Activated CD8-positive, alpha-beta memory T cell treated with anti-CD3 and anti-CD28 coated beads, Interleukin-2, amount 50 U/mL, for 4 hours (primary cell): ENCODE measurements around the gene CD276.

Source experiments
- DNase-seq: peaks from one replicate; pipeline ENCODE4 v3.0.0-alpha.2; 2020

CD276 gene

DNA sequence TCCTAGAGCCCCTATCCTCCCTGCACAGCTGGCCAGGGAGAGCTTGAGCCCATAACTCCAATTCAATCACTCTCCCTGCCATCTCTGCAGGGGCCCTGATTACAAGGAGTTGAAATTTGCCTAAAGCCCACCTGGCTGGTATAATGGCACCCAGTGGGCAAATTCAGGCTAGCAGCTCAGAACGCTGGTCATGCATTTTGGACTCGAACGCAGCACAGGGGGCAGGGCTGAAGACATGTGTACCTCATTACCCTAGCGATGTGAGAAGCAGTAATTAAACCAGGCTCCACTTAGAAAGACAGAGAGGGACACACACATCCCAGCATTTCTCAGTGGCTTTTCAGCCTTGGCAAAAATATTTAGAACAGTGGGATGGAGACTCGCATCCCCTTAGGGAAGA lies 65.8 kb downstream of the CD276 start:
- DNase-seq: no peak

DNA sequence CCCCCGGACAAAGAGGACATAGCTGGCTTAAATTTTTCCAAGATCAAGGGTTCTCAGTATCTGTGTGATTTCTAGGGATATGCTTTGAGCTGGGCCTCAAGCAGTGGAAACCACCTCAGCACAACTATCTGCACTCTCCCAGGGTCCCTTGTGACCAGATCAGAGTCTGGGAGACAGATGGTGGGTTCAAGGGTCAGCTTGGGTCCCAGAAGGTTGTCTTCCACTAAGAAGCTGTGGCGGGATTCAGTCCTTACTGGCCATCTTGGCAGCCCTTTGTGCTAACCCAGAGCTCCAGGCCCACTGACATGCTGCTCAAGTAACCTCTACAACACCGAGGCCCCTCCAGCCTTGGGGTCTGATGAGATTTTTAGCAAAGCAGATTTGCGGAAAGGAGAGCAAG lies 66.3 kb downstream of the CD276 start:
- DNase-seq: no peak

DNA sequence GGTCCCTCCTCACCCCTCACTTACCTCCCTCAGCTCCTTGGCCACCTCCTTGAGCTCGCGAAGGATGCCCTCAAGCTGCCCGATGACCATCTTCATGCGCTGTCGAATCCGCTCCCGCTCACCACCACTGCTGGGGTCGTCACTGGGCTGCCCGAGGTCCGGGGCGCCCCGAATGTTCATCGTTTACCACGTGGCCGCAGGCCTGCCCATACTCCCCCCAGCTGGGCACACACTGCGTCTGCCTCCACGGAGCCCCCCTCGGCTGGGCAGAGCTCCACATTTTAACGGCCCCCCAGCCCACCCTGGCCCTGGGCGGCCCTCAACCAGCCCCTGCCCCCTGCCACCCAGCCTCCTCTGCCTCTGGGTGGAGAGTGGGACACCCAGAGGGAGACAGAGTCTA lies 66.8 kb downstream of the CD276 start:
- DNase-seq: no peak

DNA sequence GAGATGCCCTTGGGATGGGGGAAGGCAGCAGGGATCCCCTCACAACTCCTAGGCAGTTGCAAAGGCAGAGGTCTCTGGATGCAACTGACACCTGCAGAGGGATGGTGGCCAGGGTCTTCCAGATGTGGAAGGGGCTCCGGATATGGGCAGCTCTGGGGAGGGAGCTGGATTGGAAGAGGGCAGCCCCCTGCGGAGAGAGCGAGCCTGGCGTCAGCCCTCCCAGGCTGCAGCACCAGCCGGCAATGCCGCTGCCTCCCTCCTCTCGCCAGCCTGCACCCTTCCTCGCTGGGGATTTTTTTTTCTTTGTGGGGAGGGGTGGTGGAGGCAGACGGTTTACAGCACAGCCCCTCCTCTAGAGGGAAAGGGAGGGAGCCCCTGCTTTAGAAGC lies 67.3 kb downstream of the CD276 start:
- no peak for DNase-seq

DNA sequence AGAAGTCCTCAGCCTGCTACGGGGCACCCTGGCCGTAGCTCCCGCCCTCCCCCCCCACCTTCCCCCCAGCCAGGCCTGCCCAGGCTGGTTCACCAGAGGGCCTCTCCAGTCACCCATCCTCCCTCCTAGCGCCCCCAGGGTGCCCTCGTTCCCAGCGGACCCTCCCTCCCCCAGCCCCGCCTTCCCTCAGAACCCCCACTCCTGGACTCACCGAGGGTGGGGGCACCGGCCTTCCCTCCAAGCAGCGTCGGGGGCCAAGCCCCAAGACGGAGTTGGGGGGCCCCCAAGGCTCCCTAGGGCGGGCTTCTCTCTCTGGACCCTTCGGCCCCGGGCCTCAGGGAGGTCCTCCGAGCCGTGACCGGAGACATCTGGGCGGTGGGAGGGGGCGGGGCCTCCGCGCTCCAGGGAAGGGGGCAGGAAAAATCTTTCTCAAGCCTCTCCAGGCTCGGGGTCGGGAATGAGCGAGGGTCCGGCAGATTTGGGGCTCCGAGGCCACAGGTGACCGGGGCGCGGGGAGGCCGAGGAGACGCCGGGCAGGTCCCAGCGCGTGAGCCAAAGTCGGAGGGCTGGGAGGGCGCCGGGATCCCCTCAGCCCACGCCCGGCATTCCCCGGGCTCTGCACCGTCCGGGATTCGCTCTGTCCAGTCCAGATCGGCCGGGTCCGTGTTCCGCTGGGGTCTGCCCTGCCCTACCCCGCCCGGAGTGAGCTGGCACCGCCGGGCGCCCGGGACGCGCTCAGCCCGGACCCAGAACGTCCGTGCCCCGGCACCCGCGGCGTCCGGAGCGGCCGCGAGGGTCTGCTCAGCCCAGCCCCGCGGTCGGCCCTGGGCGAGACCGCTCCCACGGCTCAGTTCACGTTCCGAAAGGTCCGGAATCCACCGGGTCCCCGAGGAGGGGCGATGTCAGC lies 68.0 kb downstream of the CD276 start:
- no peak for DNase-seq

DNA sequence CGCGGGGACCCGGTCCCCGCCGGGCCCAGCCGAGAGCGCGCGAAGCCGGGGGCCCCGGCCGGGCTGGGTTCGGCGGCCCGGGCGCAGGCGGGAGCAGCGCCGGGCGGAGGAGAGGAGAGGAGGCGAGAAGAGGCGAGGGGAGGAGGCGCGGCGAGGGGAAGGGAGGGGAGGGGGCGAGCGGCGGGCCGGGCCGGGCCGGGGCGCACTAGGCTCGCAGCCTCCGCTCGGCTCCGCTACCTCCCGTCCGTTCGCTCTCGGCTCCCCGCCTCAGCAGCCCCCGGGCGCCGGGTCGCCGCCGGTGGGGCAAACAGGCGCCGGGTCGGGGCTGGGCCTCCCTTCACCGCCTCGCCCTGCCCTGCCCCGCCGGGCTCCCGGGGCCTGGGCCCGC lies 68.6 kb downstream of the CD276 start:
- DNase-seq: no peak

DNA sequence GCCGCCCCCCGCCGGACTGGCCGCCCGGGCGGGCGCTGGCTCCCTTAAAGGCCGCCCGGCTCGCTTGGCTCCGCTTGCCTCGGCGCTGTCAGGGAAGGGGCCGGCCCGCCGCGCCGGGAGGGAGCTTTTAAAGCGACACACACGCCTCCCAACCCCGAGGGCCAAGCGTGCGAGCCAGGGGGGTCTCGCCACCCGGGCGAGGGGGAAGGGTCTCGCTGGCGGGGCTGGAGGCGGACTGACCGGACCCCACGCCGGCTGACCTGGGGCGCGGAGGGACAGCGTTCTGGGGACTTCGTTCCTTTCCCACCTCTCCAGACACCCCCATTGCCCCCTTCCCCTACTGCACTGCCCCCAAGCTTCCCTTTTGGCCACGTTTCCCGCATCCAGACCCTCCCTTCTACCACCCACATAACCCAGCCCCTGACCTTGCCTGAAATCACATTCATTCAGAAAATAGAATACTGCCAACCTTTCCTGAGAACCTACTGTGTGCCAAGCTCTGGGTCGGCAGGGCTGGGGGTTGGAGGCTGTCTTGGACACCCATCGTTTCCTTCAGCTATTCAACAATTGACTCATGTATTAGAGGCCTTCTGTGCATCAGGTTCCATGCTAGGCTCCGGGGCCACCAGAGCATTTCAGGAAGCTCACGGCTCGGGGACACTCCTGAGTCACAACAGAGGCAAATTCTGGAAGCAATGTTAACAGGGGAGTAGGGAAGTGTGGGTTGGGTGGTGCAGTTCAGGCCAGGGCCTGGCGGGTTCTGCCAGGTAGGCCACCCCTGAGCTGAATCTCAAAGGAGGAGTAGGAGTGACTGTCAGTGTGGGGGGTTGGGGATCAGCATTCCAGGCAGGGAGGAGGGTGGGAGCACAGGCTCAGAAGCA lies 69.3 kb downstream of the CD276 start, which contains the start of gene INSYN1:
INSYN1 (minus strand) TSS at position 102 of the 881 bp plus-strand sequence. CDS start 2,221 bp downstream, outside the sequence.
- DNase-seq: no peak

DNA sequence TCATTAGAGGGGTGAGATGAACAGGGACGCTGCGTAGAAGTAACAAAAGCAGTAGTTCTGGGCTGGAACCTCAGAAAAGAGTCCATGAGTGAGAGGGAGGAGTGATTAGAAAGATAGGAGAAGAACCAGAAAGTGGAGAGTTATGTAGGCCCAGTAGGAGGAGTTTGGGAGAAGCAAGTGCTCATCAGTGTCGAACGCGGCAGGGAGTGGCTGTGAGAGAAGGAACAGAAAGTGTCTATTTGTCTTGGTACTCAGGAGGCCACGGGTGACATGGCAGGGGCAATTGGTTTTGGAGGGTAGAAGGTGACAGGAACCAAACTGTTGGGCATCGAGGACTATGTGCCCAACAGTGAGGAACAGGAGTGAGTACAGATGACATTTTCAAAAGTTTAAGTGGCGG lies 70.3 kb downstream of the CD276 start:
- no peak for DNase-seq

DNA sequence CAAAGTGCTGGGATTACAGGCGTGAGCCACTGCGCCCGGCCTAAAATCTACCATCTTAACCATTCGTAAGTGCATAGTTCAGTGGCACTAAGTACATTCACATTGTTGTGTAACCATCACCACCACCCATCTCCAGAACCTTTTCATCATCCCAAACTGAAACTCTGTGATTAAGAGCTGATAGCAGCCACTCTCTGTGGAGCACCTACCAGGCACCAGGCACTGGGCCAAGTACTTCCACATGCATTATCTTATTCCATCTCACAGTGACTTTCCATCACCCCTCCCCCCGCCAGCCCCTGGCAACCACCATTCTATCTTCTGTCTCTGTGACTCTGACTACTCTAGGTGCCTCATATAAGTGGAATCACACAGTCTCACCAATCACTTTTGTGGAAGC lies 71.3 kb downstream of the CD276 start:
- DNase-seq: no peak

DNA sequence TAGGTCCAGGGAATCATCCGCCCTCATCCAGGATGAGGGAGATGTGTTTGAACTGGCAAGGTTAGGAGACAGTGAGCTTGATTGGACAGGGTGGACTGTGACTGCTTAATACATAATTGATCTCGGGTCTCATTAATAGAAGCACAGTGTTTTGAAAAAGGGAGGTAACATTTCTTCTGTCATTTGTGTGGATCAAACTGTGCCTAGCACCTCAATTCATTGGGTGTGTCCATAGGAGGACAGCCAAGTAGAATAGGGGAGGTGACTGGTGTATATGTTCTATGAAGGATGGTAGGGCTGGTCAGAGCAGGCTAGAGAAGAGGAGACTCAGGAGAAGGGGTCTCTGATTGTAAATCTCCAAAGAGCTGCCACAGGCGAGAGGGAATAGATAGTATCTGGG lies 71.8 kb downstream of the CD276 start:
- no peak for DNase-seq

DNA sequence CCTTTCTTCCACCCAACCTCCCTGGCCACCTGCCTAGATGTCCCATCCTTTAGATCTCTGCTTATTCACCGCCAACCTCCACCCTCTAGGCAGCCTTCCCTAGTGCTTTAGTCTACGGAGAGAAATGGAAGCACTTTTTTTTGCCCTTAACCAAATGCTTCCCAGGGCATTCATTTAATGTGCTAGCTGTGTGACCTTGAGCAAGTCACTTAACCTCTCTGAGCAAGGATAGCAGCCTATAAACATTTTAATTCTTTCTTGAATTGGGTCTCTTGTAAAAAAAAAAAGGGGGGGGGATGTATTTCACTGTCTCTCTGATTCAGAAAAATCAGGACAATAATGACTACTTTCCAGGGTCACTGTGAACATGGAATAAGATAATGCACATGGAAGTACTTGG lies 72.2 kb downstream of the CD276 start:
- no peak for DNase-seq

DNA sequence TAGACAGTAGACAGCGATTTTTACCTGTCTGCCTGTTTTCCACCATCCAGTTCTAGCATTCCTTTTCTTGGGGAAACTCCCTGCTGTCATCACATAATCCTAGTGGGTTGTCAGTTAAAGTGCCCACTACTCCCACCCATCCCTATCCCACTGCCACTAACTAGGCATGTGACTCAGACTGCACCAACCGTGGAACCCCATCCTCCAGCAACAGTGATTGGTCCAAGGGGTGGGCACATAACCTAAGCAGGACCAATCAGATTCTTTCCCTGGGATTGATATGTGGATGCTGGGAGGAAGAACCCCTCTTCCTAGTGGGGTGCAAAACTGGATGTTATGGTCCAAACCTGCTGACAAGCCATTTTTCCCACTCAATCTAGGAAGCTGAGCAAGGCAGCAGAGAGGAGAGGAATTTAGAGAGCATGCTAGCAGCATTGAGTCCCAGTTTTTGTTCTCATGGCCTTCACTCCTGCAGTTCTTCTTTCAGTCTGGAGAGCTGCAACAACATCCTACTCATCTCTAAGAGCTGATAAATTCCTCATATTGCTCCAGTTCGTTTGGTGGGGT lies 72.8 kb downstream of the CD276 start:
- DNase-seq: no peak

DNA sequence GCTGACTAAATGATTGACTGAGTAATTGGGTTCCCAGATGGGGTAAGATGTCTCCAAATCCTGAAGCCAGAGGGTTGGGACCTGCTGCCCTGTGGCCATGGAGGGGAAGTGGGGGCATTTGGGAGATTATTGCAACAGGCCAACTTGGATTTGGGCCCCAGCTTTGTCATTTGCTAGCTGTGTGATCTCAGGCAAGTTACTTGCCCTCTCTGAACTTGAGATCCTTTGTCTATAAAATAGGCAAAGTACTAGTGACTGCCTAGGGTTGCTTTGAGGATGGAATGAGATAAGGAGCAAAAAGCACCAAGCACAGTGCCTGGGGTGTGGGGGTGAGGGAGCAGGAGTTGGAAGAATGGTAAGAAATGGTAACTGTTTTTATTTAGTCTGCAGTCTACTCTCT lies 73.4 kb downstream of the CD276 start:
- DNase-seq: no peak

DNA sequence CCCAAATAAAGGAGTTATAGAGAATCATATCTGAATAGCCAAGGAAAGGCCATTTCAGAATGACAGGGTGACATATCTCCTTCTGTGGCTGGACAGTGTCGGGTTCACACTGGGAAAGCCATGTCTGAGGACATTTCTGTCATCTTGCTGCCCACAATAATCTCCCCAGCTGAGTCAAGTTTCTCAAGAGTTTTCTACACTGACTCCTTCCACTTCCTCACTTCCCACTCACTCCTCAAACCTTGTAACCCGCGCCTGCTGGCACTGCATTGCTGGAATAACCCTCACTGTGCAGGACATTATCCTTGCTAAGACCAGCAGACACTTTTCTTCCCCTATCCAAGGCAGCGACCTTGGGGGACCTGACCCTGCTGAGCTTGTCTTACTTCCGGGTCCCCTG lies 74.3 kb downstream of the CD276 start:
- DNase-seq: no peak

DNA sequence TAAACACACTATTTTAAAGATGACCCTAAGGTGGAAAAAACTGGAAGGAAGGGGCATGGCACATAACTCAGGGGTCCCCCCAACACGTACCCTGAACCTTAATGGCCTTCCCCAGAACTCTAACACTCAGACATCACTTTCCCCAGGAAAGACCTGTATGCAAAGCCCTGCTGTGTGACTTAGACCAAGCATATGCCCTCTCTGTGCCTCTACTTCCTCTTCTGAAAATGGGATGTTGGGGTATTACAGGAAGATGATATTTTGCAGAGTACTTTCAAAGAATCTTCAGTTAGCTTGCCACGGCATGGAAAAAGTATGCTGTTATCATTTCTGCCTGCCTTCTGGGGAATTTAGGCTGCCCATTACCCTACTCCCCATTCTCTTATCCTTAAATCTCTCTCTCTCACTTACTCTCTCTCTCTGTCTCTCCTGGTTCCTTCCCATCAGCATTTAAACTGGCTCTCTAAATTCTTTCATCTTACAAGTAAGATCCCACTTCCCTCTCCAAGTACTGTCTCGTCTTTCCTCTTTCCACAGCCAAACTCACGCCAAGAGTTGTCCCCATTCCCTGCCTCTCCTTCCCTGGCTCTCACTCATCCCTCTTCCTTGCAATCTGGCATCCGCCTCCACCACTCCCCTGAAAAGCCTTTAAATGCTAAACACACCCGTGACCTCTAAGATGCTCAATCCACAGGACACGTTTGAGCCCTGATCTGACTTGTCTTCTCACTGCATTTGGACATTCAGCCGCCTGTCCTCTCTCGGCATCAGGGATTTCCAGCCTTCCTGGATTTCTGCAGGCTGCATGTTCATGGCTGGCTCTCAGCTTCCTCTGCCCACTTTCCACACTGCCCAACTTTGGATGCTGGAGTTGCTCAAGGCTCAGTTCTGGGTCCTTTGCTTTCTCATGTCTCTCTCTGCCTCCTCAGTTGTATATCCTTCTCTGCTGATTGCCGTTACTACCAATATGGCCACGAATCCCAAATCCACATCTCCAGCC lies 76.4 kb downstream of the CD276 start:
- DNase-seq: no peak

DNA sequence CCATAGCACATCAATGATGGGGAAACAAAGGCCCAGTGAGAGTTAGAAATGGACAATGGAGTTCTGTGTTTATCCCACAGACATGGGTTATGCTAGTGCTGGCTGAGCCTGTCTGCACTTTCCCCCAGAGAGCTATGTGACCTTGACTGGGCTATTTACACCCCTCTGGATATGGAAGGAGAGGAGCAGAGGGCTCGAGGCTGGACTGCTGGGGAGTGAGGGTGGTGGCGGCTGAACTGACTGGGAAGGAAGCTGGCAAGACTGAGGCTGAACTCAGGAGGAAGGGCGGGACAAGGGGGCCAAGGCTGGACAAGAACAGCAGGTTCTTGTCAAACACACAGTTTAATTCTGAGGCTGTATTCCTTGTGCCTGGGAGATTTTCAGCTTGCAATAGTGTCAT lies 79.7 kb downstream of the CD276 start:
- DNase-seq: no peak
